ENCODE measurements around the gene UNCX.

Gene UNCX

DNA sequence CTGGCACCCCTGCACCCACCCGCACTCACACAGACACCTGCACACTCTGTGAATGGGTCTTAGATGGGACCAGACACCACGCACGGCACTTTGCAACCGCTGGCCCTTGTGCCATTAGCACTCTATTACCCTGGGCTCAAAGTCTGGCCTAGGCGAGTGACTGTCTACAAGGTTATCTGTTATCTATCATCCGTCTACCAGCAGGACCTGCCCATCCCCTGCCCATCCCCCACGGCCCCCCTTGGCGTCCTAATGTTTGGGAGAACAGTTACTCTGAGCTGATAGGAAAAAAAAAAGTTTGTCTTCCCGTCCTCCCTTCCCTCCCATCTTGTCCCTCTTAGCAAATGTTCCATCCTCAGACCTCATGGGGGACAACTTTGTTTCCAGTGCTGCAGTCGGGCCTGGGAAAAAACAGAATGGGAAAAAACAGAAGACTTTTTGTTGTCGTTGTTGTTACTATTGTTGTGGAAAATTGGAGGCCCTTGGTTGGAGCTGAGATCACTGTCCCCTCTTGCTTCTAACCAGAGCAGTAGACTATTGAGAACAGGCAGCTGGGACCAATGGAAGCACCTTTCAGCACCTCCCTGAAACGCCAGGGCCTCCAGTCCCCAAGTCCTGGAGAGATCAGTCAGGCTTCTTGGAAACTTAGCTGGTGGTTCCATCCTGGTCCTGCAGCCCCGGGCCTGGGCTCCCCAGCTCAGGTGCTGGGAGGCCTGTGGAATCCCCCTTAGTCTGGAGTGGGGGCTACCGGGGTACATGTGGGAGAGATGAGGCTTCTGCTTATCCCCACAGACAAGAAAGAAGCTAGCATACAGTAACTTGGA is 12.2 kb downstream of the UNCX start:
- no peak for DNase-seq

- no peak for DNase-seq
Observed at GRCh38 chr7:1245524-1246050, 12.9 kb downstream of the UNCX start.

GRCh38 chr7:1246160-1246870 is 13.6 kb downstream of the UNCX start:
- no peak for DNase-seq

DNA sequence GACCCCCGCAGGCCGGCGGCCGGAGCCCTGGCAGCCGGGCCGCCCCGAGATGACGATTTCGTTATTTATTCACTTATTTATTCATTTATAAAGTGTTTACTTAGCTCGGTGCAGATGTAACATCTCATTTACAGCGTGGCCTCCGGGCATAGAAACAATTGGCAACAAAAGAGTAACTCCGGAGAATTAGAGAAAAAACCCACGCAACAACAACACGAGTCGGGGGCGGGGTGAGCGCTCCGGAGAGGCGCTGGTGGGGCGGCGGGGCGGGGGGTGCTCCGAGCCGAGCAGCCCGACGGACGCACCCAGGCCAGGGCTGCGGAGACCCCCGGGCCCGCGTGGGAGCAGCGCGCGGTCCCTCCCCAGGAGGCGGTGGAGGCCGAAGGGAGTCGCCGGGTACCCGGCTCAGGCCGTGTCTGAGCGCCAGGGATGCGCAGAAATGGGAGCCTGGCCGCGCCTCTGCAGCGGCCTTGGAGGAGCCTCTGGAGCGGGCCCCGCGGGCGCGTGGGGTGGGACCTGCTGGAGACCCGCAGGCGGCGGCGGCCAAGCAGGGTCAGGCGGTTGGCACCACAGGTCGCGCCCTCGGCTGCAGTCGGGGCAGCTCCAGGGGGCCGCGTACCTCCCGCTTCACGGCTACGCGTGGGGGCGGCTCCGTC is 14.3 kb downstream of the UNCX start:
- no peak for DNase-seq

DNA sequence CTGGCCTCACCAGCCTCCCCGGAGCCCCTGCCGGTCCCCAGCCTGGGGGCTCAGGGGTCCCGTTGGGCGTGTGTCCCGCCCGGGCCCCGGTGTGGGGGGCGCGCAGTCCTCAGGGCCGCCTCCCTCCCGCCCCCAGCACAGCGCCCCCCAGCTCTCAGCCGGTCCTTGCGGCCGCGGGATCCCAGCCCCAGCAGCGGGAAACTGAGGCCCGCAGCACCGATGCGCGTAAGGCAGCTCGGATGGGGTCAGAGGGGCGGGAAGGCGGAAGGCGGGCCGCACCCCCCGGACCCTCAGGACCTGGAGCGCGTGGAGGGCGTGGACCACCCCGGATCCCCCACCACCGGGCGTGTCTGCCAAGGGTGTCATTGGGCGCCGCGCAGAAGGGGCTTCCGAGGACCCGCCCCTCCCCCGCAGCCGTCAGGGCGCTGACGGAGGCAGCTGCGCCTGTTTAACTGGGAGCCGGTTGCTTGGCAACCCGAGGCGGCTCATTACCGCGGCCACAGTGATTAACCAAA is 14.9 kb downstream of the UNCX start:
- DNase-seq, result no peak

GRCh38 chr7:1248143-1248915 is 15.7 kb downstream of the UNCX start:
- DNase-seq, result no peak

DNA sequence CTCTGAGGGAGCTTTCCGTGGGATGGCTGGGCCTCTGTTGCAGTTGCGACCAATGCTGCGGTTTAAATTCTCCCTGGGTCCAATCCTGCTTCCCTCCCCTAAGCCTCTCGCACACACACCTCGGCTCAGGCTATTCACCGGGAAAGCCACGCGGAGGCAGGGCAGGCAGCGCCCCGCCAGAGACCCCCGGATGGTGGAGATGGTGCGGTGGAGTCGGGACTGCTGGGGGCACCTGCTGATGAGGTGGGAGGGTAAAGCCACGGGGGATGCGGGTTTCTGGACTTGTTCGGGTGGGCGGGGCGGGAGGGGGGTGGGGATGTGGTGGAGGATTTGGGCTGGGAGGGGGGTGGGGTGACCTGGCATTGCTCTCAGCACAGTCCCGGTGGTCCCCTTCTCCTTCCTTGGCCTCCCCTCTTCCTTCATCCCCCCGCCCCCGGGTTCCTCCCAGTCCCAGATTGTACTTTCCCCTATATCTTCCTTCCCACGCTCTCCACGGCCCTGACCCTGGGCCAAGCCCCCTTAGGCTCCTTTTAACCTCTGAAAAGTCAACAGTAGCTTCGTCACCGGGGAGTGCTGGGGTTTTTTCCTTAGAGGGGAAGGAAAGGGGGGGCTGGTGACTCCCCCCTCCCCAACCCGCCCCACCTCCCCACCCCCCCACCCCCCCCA is 16.4 kb downstream of the UNCX start:
- DNase-seq, result no peak

DNA sequence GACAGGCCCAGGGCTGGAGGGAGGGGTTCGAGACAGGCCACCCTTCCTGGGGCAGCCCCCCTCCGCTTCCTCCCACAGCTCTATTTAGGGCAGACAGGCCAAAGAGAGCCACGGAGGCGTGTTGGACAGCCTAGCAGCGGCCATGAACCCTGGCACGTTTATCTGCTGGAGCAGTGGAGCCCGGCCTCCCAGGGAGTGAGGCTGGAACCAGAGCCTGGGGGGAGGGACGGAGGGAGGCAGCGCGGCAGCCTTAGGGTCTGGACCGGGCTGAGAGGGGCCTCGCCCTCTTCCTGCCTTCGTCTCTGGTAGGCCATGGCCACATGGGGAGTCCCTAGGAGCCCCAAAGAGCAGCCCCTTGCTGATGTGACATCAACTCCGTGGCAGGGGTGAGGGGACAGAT is 17.1 kb downstream of the UNCX start:
- no peak for DNase-seq

- DNase-seq, result no peak
Observed at GRCh38 chr7:1250901-1251300, 18.2 kb downstream of the UNCX start.

- DNase-seq, result no peak
Observed at GRCh38 chr7:1251796-1252539, 19.3 kb downstream of the UNCX start.

DNA sequence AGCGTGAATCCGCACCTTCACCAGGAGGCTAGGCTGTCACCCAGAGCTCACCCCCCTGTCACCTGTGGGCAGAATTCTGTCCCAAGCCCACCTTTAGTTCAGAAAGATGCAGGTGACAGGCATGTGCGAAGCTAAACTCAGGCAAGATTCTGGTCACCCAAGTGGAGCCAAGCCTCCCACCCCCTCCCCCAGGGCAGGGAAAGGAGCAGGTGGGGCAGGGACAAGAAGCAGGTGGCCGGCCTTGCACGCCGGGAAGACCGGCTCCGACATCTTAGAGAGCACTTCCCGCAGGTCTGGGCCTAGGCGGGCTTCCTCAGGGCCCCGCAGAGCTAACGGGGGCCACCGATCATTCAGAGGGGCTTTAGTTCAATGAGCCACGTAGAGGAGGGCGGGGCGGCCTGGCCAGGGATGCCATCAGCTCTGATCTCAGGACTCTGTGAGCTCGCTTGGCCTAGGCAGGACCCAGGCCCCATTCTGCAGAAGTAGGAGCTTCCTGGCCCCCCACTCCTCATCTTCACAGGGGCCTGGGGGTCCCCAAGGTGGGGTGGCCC is 19.9 kb downstream of the UNCX start:
- no peak for DNase-seq

- DNase-seq, result no peak
Observed at GRCh38 chr7:1253681-1254181, 21.1 kb downstream of the UNCX start.

DNA sequence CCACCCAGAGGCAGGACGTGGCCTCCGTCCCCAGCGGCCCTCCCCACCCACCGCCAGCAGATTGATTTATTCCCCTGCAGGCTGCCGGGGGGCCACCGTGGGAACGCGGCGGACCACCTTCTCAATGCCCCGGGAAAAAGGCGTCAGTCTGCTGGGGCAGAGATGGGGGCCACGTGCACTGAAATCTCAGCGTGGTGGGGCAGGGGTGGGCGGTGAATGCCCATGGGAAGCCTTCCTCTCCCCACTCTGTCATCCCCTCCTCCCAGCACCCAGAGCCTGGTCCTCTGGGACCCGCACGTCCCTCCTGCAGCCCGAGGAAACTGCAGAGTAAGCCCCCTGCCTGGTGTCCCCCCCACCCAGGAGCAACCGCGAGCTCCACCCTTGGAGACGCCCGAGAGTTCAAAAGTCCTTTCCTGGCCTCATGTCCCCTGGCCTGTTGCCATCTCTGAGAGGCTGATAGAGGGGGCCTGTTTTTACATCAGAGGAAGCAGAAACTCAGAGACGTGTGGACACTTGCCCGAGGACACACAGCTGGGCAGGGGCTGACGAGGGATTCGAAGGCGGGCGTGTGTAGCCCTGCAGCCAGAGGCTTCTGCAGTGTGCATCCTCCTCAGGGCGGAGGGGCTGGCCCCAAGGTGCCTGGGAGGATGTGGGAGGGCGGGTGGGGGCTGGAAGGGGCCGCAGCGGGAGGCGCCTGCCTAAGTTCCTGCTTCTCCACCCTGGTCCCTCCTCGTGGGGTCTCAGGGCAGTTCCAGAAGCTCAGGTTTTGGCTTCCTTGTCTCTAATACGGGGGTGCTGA is 21.8 kb downstream of the UNCX start:
- no peak for DNase-seq

GRCh38 chr7:1255080-1255816 is 22.6 kb downstream of the UNCX start:
- DNase-seq, result no peak

GRCh38 chr7:1255817-1256340 is 23.2 kb downstream of the UNCX start:
- no peak for DNase-seq

DNA sequence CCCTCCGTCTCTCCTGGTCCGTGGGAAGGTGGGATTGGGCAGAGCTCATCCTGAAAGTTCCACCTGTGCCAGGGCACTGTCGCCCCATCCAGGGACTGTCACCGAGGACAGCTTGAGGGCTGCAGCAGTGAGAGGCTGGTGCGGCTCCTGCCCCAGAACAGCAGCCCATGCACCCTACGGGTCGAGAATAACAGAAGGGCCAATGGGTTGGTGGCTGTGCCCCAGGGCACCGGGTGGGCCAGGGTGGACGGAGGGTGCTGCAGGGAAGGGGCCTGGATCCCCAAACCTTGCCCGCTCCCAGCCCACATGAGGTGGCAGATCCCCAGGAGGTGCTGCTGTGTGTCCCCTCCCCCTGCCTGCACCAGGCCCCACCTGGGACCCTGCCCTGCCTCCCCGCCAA is 23.9 kb downstream of the UNCX start:
- DNase-seq, result no peak

- no peak for DNase-seq
Observed at GRCh38 chr7:1257221-1257620, 24.5 kb downstream of the UNCX start.

GRCh38 chr7:1257863-1258262 is 25.2 kb downstream of the UNCX start:
- DNase-seq, result no peak
